Stimulated activated naive B cell treated with anti-CD40 and anti-IgM and Interleukin-4, amounts not matched to agents 10 μg/mL and 1 μg/mL and 100 μg/mL, for 72 hours (primary cell): Measurements from ENCODE around the gene STK17B.
A peak's percentile ranks its signal among the peaks of the same experiment; 100 is the strongest.

Experiments
- ATAC-seq, 2 donors: fragments of 150-1000 bp; cut with Tn5 transposase; replicated peaks; 2 replicates each; pipeline ENCODE4 v1.10.0; 2021; ENCODE audit warnings: moderate library complexity in 1 of 2
- DNase-seq: peaks from one replicate; pipeline ENCODE4 v3.0.0; 2021
- H3K27ac Mint-ChIP-seq: one replicate; pipeline ENCODE4 v1.8.0; 2022; ENCODE audit warnings: mild to moderate bottlenecking, mixed read lengths
- H3K27me3 Mint-ChIP-seq, 2 donors: one replicate each; pipeline ENCODE4 v1.8.0; 2022; ENCODE audit warnings: mixed read lengths in 2 of 2
- H3K36me3 Mint-ChIP-seq, 2 donors: one replicate each; pipeline ENCODE4 v1.8.0; 2022; ENCODE audit warnings: mixed read lengths in 2 of 2, mild to moderate bottlenecking in 1 of 2
- H3K4me1 Mint-ChIP-seq, 2 donors: one replicate each; pipeline ENCODE4 v1.8.0; 2022; ENCODE audit warnings: mixed read lengths in 2 of 2, mild to moderate bottlenecking in 1 of 2
- H3K4me3 Mint-ChIP-seq, 2 donors: one replicate each; pipeline ENCODE4 v1.8.0; 2022; ENCODE audit warnings: mild to moderate bottlenecking in 2 of 2, mixed read lengths in 2 of 2, moderate library complexity in 1 of 2
- H3K9me3 Mint-ChIP-seq, 2 donors: one replicate each; pipeline ENCODE4 v1.8.0; 2022; ENCODE audit warnings: mixed read lengths in 2 of 2, mild to moderate bottlenecking in 1 of 2

Gene STK17B

GRCh38 chr2:196176142-196176738, 4.9 kb upstream of the STK17B start:
- Mint-ChIP-seq H3K36me3 (peaks cover 5 to 8% of the 10 kb centered on the region in 2 donors), H3K4me1 (peaks cover 50 to 83% of the 10 kb centered on the region in 2 donors)

DNA sequence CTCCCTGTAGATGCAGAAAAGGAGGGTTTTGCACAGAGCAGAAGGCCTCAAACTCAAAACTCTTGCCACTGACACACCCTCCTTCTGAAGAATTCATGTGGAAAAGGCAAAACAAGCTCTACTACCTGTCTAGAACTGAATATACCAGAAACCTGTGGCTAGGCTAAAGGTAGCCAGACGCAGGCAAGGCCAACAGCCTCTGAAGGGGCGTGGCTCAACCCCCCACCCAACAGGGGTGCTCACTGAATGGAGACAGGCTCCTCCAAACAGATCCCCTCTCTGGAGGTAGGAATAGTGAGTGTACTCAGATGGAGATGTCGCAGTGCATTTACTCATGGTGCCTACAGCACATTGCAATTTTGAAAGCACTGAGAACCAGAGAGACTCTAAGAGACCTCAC, 3.0 kb upstream of the STK17B start:
- peak; percentile 19 for DNase-seq
- ATAC-seq = no peak
- H3K27ac Mint-ChIP-seq = peak overlapping the region; percentile 91
- peaks cover 42 to 70% of the 10 kb centered on the region in 2 donors for H3K4me1 Mint-ChIP-seq
- H3K9me3 Mint-ChIP-seq = no peaks in the 10 kb centered on the region
- no peaks in the 10 kb centered on the region for H3K27me3 Mint-ChIP-seq
- peaks cover 17 to 19% of the 10 kb centered on the region in 2 donors for H3K36me3 Mint-ChIP-seq
- peak overlapping the region; percentile 63 to 76 for H3K4me3 Mint-ChIP-seq

More at GRCh38 chr2:196176142-196176738, 4.9 kb upstream of the STK17B start:
- H3K9me3 Mint-ChIP-seq = no peaks in the 10 kb centered on the region
- no peaks in the 10 kb centered on the region for H3K27me3 Mint-ChIP-seq
- ATAC-seq = peak; percentile 65 to 67
- peak overlapping the region; percentile 52 to 66 for H3K4me3 Mint-ChIP-seq
- peak overlapping the region; percentile 92 for H3K27ac Mint-ChIP-seq
- DNase-seq = peak; percentile 90

DNA sequence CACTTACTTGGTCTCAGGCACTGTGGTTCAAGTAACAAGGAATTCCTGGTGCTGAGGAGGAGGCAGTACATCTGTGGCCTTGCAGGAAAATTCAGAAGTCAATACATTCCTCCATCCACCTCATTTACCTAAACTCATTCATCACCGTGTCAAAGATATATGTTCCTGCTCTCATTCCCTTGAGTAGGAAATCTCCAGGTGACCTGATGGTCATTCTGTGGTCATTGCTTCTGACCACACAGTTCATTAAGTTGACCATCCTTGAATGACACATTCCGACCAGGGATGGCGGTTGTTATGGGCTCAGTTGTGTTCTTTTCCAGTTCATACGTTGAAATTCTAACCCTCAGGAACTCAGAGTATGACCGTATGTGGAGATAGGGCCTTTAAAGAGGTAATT, 2.1 kb upstream of the STK17B start:
- Mint-ChIP-seq H3K4me3 (peak overlapping the region; percentile 69), H3K9me3 (no peaks in the 10 kb centered on the region), H3K36me3 (peaks cover 22 to 24% of the 10 kb centered on the region in 2 donors), H3K27me3 (no peaks in the 10 kb centered on the region), H3K4me1 (peaks cover 35 to 61% of the 10 kb centered on the region in 2 donors), H3K27ac (peak overlapping the region; percentile 91)
- no peak for DNase-seq
- no peak for ATAC-seq

DNA sequence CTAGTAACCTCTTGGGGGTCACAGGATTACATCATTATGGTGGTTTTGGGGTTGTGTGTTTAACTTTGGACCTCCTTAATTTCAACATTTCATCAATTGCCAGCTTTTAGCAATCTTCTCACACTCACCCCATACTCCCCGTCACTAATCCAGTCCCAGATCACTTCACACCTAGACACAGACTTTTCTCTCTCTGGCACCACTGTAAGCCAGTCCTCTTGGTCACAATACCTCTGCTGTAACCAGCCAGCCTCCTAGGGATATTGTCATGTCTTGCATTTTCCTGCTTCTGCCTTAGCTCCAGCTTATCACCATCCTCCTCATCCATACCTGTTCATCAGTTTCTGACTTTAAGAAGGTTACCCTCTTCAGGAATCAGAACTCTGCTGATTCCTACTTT, 1.6 kb upstream of the STK17B start:
- Mint-ChIP-seq H3K36me3 (peaks cover 26 to 28% of the 10 kb centered on the region in 2 donors), H3K4me3 (peak overlapping the region; percentile 69)

GRCh38 chr2:196171946-196172345, 568 bp upstream of the STK17B start:
- Mint-ChIP-seq H3K36me3 (peaks cover 30 to 35% of the 10 kb centered on the region in 2 donors), H3K4me1 (peaks cover 36 to 49% of the 10 kb centered on the region in 2 donors), H3K9me3 (no peaks in the 10 kb centered on the region), H3K4me3 (peak overlapping the region; percentile 81 to 84), H3K27me3 (no peaks in the 10 kb centered on the region), H3K27ac (peak overlapping the region; percentile 81)
- ATAC-seq (peak; percentile 2), DNase-seq (no peak)

More for the DNA sequence above, 1.6 kb upstream of the STK17B start:
- Mint-ChIP-seq H3K9me3 (no peaks in the 10 kb centered on the region), H3K27ac (peak overlapping the region; percentile 6), H3K4me1 (peaks cover 36 to 56% of the 10 kb centered on the region in 2 donors), H3K27me3 (no peaks in the 10 kb centered on the region)
- DNase-seq (no peak), ATAC-seq (no peak)

DNA sequence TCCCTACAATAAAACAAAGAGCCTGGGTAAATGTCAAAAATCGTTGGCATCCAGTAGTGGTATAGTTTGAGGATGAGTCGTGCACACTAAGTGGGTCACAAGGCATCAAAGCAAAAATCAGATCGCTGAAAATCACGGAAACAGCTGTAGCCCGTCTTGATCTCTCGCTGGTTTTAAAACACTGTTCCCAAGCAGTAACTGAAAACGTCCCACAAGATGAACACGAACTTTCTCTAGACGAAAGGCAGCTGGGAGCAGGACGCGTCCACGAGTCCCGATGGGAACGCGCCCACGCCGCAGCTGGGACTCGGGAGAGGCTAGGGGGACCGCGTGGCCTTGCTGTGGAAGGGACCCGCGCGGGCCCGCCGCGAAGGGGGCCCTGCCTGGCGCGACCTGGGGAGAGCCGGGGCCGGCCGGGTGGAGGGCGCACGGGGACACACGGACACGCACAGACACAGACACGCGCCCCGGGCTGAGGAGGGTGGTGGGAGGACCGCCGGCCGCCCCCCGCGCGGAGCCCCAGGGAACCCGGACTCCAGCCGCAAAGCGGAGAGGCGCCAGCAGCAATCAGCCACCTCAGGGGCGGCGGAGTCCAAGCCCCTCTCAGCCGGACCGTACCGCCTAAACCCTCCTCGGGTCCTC, 651 bp downstream of the STK17B start:
- peak overlapping the region; percentile 100 for H3K27ac Mint-ChIP-seq
- no peaks in the 10 kb centered on the region for H3K9me3 Mint-ChIP-seq
- peak; percentile 17 for DNase-seq
- peak; percentile 8 to 15 for ATAC-seq
- peak overlapping the region; percentile 99 for H3K4me3 Mint-ChIP-seq
- H3K27me3 Mint-ChIP-seq = no peaks in the 10 kb centered on the region
- peaks cover 39 to 44% of the 10 kb centered on the region in 2 donors for H3K36me3 Mint-ChIP-seq
- peaks cover 33 to 46% of the 10 kb centered on the region in 2 donors for H3K4me1 Mint-ChIP-seq

- H3K4me1 Mint-ChIP-seq = peaks cover 38 to 46% of the 10 kb centered on the region in 2 donors
- DNase-seq (peak; percentile 41), ATAC-seq (peak; percentile 31 to 41)
- H3K27ac Mint-ChIP-seq = peak overlapping the region; percentile 100
- peaks cover 43 to 49% of the 10 kb centered on the region in 2 donors for H3K36me3 Mint-ChIP-seq
- peak overlapping the region; percentile 99 for H3K4me3 Mint-ChIP-seq
- no peaks in the 10 kb centered on the region for H3K9me3 Mint-ChIP-seq
- no peaks in the 10 kb centered on the region for H3K27me3 Mint-ChIP-seq
Observed at GRCh38 chr2:196170213-196170605, 1.2 kb downstream of the STK17B start.

DNA sequence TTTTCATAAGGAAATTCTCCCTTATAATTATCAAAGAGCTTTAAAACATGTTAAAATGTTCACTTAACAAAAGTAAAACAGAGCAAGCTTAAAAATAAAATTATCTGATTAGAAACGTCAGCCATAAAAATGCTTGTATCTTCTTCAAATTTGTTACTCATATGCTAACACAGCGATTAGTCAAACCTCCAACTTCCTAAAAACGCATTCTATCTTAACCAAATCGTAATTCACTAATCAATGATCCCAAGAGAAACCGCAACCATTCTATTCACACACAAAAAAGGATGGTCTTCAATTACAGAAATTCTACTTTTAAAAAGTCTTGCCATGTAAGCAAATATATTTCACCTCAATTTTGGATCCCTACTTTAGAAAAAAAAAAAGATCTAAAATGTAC, 1.9 kb downstream of the STK17B start:
- ATAC-seq = no peak
- Mint-ChIP-seq H3K4me1 (peaks cover 38 to 46% of the 10 kb centered on the region in 2 donors), H3K27ac (peak overlapping the region; percentile 100), H3K4me3 (peak overlapping the region; percentile 81 to 99), H3K9me3 (no peaks in the 10 kb centered on the region), H3K36me3 (peaks cover 48 to 55% of the 10 kb centered on the region in 2 donors), H3K27me3 (no peaks in the 10 kb centered on the region)
- no peak for DNase-seq

DNA sequence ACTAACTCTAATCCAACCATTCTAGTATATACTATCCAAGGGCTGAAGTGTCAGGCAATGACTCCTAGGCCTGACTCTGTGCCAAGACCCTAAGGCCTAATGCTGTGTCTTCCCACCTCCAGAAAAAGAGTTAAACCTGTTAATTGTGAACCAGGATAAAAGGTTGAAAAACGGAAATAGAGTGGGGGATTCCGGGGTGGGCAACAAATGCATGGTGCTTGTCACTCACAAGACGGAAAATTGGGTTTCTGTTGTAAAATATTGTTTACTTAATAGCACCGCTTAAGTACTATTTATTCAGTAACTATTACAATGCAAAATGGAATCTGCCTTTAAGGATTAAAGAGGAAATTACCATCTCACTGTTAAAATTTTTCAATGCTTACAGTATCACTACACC, 3.2 kb downstream of the STK17B start:
- Mint-ChIP-seq H3K27ac (peak overlapping the region; percentile 80), H3K4me3 (peak overlapping the region; percentile 80 to 99), H3K4me1 (peaks cover 28 to 43% of the 10 kb centered on the region in 2 donors), H3K27me3 (no peaks in the 10 kb centered on the region), H3K9me3 (no peaks in the 10 kb centered on the region), H3K36me3 (peaks cover 50 to 60% of the 10 kb centered on the region in 2 donors)
- DNase-seq (no peak), ATAC-seq (no peak)

DNA sequence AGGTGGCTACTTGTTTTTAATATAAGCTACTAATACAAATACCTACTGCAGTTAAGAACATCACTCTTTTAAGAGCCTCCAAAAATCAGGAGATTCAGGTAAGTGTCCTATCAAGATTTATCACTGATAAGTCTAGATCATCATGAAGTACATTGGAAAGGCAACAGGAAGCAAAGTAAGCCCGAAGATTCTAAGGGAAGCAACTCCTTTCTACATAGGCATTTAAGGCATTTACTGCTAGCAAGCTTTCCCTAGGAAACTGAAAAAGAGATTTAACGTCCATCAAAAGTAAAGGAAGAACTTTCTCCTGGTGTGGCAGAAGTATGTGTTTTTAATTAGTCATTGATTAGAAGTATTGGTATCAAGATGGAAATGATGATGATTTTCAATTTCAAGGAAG, 3.7 kb downstream of the STK17B start:
- no peak for ATAC-seq
- Mint-ChIP-seq H3K36me3 (peaks cover 52 to 66% of the 10 kb centered on the region in 2 donors), H3K9me3 (no peaks in the 10 kb centered on the region), H3K4me3 (peak overlapping the region; percentile 80 to 99), H3K27me3 (no peaks in the 10 kb centered on the region), H3K27ac (peak overlapping the region; percentile 68), H3K4me1 (peaks cover 26 to 43% of the 10 kb centered on the region in 2 donors)
- no peak for DNase-seq

GRCh38 chr2:196166876-196167275, 4.5 kb downstream of the STK17B start:
- Mint-ChIP-seq H3K4me1 (peaks cover 27 to 46% of the 10 kb centered on the region in 2 donors), H3K9me3 (no peaks in the 10 kb centered on the region), H3K27me3 (no peaks in the 10 kb centered on the region), H3K4me3 (peak overlapping the region; percentile 80 to 99), H3K27ac (peak overlapping the region; percentile 68), H3K36me3 (peaks cover 58 to 72% of the 10 kb centered on the region in 2 donors)
- no peak for DNase-seq
- ATAC-seq = no peak

GRCh38 chr2:196165016-196165415, 6.4 kb downstream of the STK17B start:
- peak in 1 of 2 donors; percentile 10 for ATAC-seq
- H3K27me3 Mint-ChIP-seq = no peaks in the 10 kb centered on the region
- peak overlapping the region; percentile 71 to 78 for H3K4me3 Mint-ChIP-seq
- no peaks in the 10 kb centered on the region for H3K9me3 Mint-ChIP-seq
- peaks cover 27 to 52% of the 10 kb centered on the region in 2 donors for H3K4me1 Mint-ChIP-seq
- DNase-seq = no peak
- peak overlapping the region; percentile 81 for H3K27ac Mint-ChIP-seq
- H3K36me3 Mint-ChIP-seq = peaks cover 51 to 64% of the 10 kb centered on the region in 2 donors

DNA sequence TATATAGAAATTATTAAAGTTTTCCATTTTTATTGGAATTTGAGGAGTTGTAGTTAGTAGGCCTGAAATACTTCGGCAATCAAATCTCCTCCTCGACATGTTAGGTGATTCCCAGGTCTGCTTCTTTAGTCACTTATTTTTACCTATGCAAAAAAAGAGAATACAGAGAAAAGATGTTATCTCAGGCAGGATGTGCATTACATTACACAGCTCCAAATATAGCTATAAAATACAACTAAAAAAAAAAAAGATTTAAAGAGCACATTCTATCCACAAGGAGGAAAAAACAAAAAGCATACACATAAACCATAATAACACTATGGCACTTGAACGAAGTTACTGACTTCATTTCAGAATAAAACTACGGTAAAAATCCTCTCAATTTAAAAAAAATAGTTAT, 8.1 kb downstream of the STK17B start:
- ATAC-seq (no peak), DNase-seq (no peak)
- Mint-ChIP-seq H3K9me3 (no peaks in the 10 kb centered on the region), H3K36me3 (peaks cover 52 to 67% of the 10 kb centered on the region in 2 donors), H3K4me3 (peak overlapping the region in 1 of 2 donors; percentile 60), H3K4me1 (peaks cover 29 to 58% of the 10 kb centered on the region in 2 donors), H3K27ac (no peak overlapping the region), H3K27me3 (no peaks in the 10 kb centered on the region)

DNA sequence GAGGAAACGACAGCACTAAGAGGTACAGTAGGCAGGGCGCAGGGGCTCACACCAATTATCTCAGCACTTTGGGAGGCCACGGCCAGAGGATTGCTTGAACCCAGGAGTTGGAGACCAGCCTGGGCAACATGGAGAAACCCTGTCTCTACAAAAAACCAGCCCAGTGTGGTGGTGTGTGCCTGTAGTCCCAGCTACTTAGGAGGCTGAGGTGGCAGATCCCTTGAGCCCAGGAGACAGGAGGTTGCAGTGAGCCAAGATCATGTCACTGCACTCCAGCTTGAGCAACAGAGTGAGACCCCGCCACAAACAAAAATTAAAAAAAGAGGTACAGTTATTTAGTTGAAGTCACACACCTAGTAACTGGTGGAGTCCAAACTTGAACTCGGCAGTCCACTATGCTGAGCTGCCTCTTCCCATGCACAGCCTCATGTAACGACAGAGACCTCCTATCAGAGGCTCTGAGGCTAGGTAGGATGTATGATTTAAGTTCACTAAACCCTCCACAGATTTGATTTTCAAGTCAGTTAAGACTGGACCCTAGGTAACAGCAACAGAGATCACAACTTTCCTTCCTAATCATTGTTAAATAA, 8.7 kb downstream of the STK17B start:
- peaks cover 28 to 63% of the 10 kb centered on the region in 2 donors for H3K4me1 Mint-ChIP-seq
- H3K27me3 Mint-ChIP-seq = no peaks in the 10 kb centered on the region
- peak overlapping the region; percentile 60 to 65 for H3K4me3 Mint-ChIP-seq
- peak overlapping the region; percentile 82 for H3K27ac Mint-ChIP-seq
- H3K36me3 Mint-ChIP-seq = peaks cover 48 to 64% of the 10 kb centered on the region in 2 donors
- no peak for DNase-seq
- ATAC-seq = peak in 1 of 2 donors; percentile 8
- no peaks in the 10 kb centered on the region for H3K9me3 Mint-ChIP-seq
